ENCODE data around the gene RNF26. TPM values are rescaled to one million over a fixed set of nuclear protein-coding genes. Genes with fewer than 3 reads are reported as not detected.

RNF26 gene
- total RNA-seq, 1 experiment from 2014 or later, result 9.3 TPM

GRCh38 chr11:119355091-119355843, 20.9 kb downstream of the RNF26 start:
- DNase-seq (ENCODE audit: low read depth), result no peak

DNA sequence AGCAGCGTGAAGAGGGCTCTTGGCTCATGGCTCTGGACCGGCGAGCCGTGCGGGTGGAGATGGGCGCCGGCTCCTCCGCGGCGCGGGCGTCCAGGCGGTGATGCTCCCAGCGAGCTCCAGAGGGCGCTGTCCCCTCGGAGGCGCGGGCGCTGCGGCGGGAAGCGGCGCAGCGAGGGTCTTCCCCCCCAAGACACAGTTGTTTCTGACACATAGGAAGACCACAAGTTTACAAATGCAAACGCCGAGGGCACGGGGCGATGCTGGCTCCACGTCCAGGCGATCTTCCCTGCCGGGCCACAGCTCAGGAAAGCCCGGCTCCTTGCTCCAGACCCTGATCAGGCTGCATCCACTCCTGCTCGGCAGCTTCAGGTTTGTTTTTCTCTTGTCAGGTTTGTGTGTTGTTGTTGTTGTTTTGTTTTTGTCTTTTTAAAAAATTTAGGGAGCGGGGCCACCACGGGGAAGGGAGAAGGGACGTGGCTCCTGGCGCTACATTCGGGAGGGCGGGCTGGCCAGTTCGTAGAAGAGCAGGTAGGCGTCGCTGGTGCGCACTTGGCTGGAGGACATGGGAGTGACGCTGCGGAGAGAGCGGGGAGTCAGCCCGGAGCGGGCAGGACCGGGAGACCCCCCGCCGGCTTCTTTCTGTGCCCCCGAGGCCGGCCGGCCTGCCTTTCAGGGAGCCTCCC, 22.2 kb downstream of the RNF26 start:
- DNase-seq (ENCODE audit: low read depth), result no peak

GRCh38 chr11:119357074-119357473, 22.7 kb downstream of the RNF26 start:
- no peak for DNase-seq (ENCODE audit: low read depth)

DNA sequence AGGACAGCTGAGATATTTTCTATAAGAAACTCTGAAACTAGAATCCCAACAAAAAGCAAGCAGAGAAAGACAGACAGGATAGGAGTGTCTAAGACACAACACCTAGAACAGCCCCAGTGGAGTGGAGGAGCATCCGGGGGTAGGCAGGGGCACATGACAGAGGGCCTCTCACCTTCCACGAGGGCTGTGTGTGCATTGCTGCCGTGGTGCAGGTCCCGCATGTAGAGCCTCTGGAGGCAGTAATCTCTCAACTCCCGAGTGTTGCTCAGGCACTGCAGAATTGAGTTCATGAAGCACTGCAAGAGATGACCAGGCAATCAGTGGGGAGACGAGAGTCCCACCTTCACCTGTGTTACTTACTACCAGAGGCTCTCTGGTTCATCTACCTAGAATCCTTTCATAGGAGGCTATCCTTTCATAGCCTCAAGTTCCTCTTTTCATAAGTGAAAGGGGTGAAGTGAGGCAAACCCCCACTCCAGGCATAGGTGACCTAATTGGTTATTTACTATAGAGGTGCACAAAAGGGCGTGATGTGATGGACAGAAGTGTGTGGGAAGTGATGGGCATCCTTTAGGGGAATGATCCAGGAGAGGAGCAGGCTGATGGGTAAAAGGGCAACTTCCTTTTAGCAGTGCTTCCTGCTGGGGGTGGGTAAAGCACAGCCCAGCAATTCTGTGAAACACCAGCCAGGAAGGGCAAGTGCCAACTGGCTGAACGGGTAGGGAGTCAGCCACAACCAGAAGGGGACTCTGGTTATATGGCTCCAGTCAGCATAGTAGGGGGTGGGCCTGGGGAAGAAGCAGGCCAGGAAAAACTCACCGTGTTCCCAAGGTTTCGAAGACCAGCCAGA, 25.3 kb downstream of the RNF26 start:
- no peak for DNase-seq (ENCODE audit: low read depth)

- peak; percentile 99 for DNase-seq (ENCODE audit: low read depth)
Observed at GRCh38 chr11:119361056-119361787, 26.9 kb downstream of the RNF26 start.

GRCh38 chr11:119361941-119362725, 27.8 kb downstream of the RNF26 start:
- DNase-seq (ENCODE audit: low read depth), result no peak

GRCh38 chr11:119362741-119363080, 28.4 kb downstream of the RNF26 start:
- no peak for DNase-seq (ENCODE audit: low read depth)

DNA sequence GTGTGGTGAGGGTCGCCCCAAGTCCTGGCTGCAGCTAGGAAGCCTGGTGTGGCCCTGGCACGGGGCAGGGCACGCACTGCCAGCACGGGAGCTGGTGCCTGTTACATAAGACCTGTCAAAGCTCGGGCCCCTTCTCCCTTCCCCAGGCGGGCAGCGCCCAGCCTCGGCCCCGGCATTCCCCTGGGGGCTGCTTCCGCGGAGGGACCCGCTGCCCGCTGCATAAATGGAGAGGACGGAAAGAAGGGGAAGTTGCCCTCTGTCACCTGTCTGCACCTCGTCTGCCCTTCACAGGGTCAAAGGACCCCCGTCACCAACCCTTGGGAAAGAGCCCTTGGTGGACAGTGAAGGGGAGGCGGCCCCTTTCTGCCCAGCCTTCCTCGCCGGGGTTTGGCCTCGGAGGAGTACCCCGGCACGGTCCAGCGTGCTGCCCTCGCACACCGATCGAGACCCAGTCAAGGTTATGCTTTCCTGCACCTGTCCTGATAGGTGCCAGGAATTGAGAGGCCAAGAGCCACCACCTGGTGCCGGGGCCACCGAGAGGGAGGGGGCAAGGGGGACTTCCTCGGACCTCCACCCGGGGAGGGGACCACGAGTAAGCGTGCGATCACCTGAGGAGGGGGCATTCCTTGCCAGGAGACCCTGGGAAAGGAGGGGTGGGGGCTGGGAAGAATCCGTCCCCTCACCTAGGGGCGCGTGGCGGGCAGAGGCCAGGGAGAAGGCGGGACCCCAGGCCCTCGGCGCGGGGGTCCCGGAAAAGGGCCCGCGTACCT, 28.9 kb downstream of the RNF26 start:
- DNase-seq (ENCODE audit: low read depth), result no peak

DNA sequence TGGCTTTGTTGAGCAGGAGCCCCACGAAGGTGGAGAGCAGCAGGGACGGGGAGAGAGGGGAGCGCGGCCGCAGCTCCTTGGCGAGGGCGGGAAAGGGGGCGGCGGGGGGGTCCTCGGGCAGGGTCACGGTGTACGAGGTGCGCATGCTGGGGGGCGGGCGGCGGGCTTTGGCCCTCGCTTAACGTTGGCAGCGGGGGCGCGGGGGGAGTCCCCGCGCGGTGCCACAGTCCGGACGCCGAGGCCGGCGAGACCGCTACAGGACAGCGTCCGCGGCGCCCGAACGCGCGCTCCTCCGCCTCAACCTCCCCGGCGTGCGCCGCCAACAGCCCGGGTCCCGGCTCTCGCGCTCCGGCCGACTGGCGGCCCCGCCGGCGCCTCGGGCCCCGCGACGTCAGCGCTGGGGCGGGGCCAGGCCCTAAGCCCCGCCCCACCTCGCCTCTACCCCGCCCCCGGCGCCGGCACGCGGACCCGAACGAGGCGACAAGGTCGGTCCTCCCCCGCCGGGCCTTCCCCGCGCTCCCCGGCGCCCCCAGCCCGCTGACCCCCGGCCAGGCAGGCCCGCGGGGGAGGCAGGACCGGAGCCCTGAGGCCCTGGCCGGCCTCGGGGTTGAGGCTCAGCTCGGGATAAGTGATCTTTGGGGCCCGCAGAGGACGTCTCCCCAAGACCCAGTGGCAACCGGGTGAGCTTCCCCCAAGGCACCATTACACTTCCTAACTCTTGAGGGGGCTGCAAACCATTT, 29.7 kb downstream of the RNF26 start:
- peak; percentile 26 for DNase-seq (ENCODE audit: low read depth)

GRCh38 chr11:119365071-119365591, 30.8 kb downstream of the RNF26 start:
- DNase-seq (ENCODE audit: low read depth), result peak; percentile 77

DNA sequence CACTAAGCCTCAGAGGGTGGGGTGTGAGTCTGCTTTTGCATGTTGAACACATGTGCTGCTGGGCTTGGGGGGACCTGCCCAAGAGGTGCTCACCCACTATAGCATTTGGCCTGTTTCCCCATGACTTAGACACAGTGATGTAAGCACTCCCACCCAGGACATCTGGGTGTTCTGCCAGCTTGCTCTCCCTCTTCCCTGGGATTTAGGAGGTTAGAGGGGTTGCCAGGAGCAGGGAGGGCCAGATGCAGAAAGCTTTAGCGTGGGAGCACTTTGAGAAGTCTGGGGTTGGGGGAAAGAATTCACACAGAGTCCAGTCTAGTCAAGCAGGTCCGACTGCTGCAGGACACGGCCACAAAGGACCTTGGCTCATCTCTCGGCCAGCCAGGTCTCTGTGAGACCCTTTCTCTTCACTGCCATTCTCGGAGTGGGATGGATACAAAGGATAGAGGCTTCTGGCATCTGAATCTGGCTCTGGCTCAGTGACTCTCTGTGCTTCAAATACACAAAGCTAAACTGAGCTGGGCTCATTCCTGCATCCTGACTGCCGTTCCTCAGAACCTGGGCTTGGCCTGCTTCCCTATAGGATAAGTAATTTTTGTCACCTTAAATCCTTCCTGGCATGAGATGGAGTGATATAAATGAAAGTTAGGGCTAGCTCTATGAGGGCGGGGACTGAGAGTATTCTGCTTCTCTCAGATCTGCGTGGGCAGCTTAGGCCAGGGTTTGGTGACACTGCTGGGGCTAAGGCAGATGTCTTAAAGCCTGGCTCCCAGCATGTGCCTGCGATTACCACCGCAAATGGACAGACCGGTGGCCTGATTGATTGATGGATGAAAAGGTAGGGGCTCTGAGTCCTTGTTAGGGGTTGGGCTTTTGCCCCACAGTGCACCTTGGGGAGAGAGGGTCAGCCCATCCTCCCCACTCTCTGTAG, 32.6 kb downstream of the RNF26 start:
- DNase-seq (ENCODE audit: low read depth), result no peak

GRCh38 chr11:119367661-119368120, 33.4 kb downstream of the RNF26 start:
- DNase-seq (ENCODE audit: low read depth), result peak; percentile 74

DNA sequence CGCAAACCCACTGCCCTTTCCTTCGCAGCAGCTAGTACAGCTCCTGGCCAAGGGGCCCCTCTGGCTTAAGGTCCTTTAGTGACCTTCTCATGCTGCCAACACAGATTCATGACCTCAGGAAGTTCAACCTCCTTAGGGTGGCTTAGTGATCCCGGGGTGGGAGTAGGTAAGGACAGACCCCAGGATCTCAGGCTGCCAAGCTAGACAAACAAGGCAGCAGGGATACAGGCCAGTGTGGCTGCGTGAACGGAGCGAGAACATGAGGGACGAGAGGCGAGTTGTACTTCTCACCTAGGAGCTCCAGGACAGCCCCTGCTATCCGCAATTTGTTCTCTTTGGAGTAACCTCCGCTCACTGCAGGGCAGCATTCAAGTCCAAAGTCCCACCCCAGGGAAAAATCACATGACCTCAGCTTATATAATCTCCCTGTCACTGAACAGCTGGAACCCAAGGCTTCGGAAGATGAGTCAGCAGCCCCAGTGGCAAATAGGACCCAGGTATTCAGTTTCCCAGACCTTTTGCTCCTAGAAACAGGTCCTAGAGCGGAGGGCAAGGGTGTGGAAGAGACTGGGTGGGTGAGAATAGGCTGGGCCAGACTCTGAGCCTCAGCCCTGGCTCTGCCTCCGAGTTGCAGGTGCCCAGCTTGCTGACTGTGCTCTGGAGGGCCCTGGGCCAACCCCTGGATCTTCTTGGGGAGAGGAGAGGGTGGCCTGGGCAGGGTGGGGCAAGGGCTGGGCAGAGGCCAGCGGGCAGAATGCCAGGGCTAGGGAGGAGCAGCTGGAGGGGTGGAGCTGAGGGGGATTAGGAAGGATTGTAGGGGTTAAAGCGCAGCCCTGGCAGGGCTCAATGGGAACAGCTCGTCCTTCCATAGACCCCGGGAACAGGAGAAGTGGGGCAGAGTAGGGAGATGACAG, 34.1 kb downstream of the RNF26 start:
- peak; percentile 87 for DNase-seq (ENCODE audit: low read depth)

DNA sequence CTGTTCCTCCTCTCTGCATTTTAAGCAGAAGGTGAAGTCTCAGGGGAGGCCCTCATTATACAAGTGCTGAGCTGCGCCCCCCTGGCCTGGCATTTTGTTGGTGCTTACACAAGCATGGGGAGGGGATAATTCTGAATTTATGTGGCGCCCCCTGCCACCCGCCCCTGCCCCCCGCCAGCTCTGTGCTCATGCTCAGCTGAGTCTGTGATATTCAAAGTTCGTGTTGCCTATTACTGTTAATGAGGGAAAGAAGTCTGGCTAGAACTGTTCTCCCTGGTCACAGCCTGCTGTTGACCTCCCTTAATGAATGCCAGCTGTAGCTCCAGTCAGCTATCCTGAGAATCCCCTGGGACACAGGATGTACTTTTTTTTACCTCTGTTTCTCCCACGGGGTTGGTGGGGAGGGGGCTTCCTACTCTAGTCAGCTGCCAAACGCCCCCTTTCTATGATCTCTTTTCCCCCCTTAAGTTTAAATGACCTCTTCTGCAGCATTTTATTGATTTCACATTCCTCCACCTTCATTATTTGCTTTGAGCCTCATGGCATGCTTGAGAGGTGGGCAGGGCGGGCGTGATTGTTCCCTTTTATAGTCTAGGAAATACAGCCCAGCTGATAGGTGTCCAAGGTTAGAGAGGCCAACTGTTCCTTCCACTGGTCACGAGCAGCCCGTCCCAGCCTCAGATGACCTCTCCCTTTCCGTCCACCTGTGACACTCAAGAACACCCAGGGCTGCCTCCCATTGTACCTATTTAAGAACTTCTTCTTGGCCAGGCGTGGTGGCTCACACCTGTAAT, 35.0 kb downstream of the RNF26 start:
- no peak for DNase-seq (ENCODE audit: low read depth)

GRCh38 chr11:119370486-119371046, 36.2 kb downstream of the RNF26 start:
- DNase-seq (ENCODE audit: low read depth), result peak; percentile 31

Measured in LHCN-M2 (cell line).